ENCODE data around the gene ANXA2. TPM values are rescaled to one million over a fixed set of nuclear protein-coding genes. Genes with fewer than 3 reads are reported as not detected.

The ANXA2 gene
- total and polyA plus RNA-seq, 2 donors (not counting 1 experiment from before 2014, with no cell fraction given) = 116 to 133 TPM

- H3K4me3 Mint-ChIP-seq = no peak overlapping the region
- Histone ChIP-seq H4K20me1 (ENCODE audit: control insufficient read depth, insufficient read depth, low read length, poor library complexity, severe bottlenecking) (no peaks in the 10 kb centered on the region), H3K9me3 (ENCODE audit: control extremely low read depth in 1 of 3, control insufficient read depth in 2 of 3, insufficient read depth in 1 of 3, low read length in 2 of 3) (no peaks in the 10 kb centered on the region), H3K27ac (ENCODE audit: low read length in 2 of 2) (no peak overlapping the region), H3K4me1 (ENCODE audit: control insufficient read depth in 2 of 2, insufficient read depth in 2 of 2, low read length in 2 of 2) (no peaks in the 10 kb centered on the region), H3K4me3 (ENCODE audit: control extremely low read depth in 1 of 5, extremely low read depth in 1 of 5, insufficient read depth in 1 of 5, low read depth in 2 of 5, low read length in 4 of 5) (no peak overlapping the region), H3K79me2 (ENCODE audit: control insufficient read depth, insufficient read depth, low read length) (no peaks in the 10 kb centered on the region), H3K9ac (ENCODE audit: low read length) (no peak overlapping the region), H2AFZ (ENCODE audit: insufficient read depth, low read depth, low read length, poor library complexity, severe bottlenecking) (no peak overlapping the region), H3K27me3 (replicated peaks in 1 of 4; ENCODE audit: control extremely low read depth in 1 of 4, control insufficient read depth in 3 of 4, insufficient read depth in 4 of 4, low read length in 3 of 4) (no peaks in the 10 kb centered on the region), H3K36me3 (replicated peaks in 1 of 2; ENCODE audit: control extremely low read depth in 1 of 2, control insufficient read depth in 1 of 2, extremely low read depth in 1 of 2, insufficient read depth in 2 of 2, low read length in 1 of 2) (peaks cover 0 to 2% of the 10 kb centered on the region in 2 experiments), H3K4me2 (replicated peaks; ENCODE audit: low read depth, low read length, poor library complexity, severe bottlenecking) (no peak overlapping the region)
- DNase-seq (no peak), ATAC-seq (ENCODE audit: low read depth) (no peak)
- no peak for TF ChIP-seq EZH2 (IDR thresholded peaks at IDR 0.05; ENCODE audit: borderline replicate concordance, insufficient read depth, low read depth, low read length, poor library complexity, severe bottlenecking)
- TF ChIP-seq CTCF (IDR thresholded peaks at IDR 0.05) = no peak
- no peaks in the 10 kb centered on the region for H3K9me3 Mint-ChIP-seq (ENCODE audit: insufficient read depth)
- H3K27ac Mint-ChIP-seq = no peak overlapping the region
- ChIA-PET CTCF (no interaction called here), POLR2A (no interaction called here)
- peaks cover 2% of the 10 kb centered on the region for H3K4me1 Mint-ChIP-seq
- WGBS (ENCODE audit: insufficient coverage) = no CpG with 5 or more reads among the region's 3 CpGs
- H3K27me3 Mint-ChIP-seq = no peaks in the 10 kb centered on the region
- intact Hi-C loops (cut with micrococcal nuclease) = no loop called here
These were observed 18.7 kb upstream of the ANXA2 start for GRCh38 chr15:60416484-60416883.

GRCh38 chr15:60414016-60414682 is 16.4 kb upstream of the ANXA2 start:
- CTCF ChIA-PET = no interaction called here
- Mint-ChIP-seq H3K9me3 (ENCODE audit: insufficient read depth) (no peaks in the 10 kb centered on the region), H3K27me3 (no peaks in the 10 kb centered on the region), H3K4me3 (no peak overlapping the region), H3K4me1 (peaks cover 8% of the 10 kb centered on the region), H3K27ac (no peak overlapping the region)
- Histone ChIP-seq H3K9ac (ENCODE audit: low read length) (no peak overlapping the region), H3K4me2 (replicated peaks; ENCODE audit: low read depth, low read length, poor library complexity, severe bottlenecking) (no peak overlapping the region), H3K36me3 (replicated peaks in 1 of 2; ENCODE audit: control extremely low read depth in 1 of 2, control insufficient read depth in 1 of 2, extremely low read depth in 1 of 2, insufficient read depth in 2 of 2, low read length in 1 of 2) (no peaks in the 10 kb centered on the region), H3K27me3 (replicated peaks in 1 of 4; ENCODE audit: control extremely low read depth in 1 of 4, control insufficient read depth in 3 of 4, insufficient read depth in 4 of 4, low read length in 3 of 4) (no peaks in the 10 kb centered on the region), H3K9me3 (ENCODE audit: control extremely low read depth in 1 of 3, control insufficient read depth in 2 of 3, insufficient read depth in 1 of 3, low read length in 2 of 3) (no peaks in the 10 kb centered on the region), H3K4me3 (ENCODE audit: control extremely low read depth in 1 of 5, extremely low read depth in 1 of 5, insufficient read depth in 1 of 5, low read depth in 2 of 5, low read length in 4 of 5) (no peak overlapping the region), H2AFZ (ENCODE audit: insufficient read depth, low read depth, low read length, poor library complexity, severe bottlenecking) (no peak overlapping the region), H4K20me1 (ENCODE audit: control insufficient read depth, insufficient read depth, low read length, poor library complexity, severe bottlenecking) (no peaks in the 10 kb centered on the region), H3K4me1 (ENCODE audit: control insufficient read depth in 2 of 2, insufficient read depth in 2 of 2, low read length in 2 of 2) (peaks cover 6 to 10% of the 10 kb centered on the region in 2 donors), H3K27ac (ENCODE audit: low read length in 2 of 2) (no peak overlapping the region), H3K79me2 (ENCODE audit: control insufficient read depth, insufficient read depth, low read length) (no peaks in the 10 kb centered on the region)
- 81% methylated on average over 6 of the region's 10 CpGs for WGBS (ENCODE audit: insufficient coverage)
- DNase-seq (no peak), ATAC-seq (ENCODE audit: low read depth) (no peak)
- TF ChIP-seq CTCF (IDR thresholded peaks at IDR 0.05) = no peak
- no peak for TF ChIP-seq EZH2 (IDR thresholded peaks at IDR 0.05; ENCODE audit: borderline replicate concordance, insufficient read depth, low read depth, low read length, poor library complexity, severe bottlenecking)
- intact Hi-C loops (cut with micrococcal nuclease) = no loop called here
- POLR2A ChIA-PET = interaction anchor here (0.7 kb wide), 1 partner anchor 35 kb away, joined by 3 read pairs; no protein-coding TSS in a partner anchor
